OCI-LY1 (cell line): ENCODE measurements around the gene TET1.

Experiments used
- EZH2 ChIP-seq: fragments of 200-600 bp; sonication (generic), shearing (Covaris generic); IDR thresholded peaks from 2 replicates; pipeline ENCODE4 v1.8.0; 2017; ENCODE audit warnings: borderline replicate concordance, mixed run types, mild to moderate bottlenecking, antibody characterized with exemption, low read length, moderate library complexity, mixed read lengths
- TF ChIP-seq, protein P1 (sequence below): fragments of 200-600 bp; sonication (generic), shearing (Covaris generic); IDR thresholded peaks from 2 replicates; pipeline ENCODE4 v1.5.1; 2017; ENCODE audit warnings: mild to moderate bottlenecking, antibody characterized with exemption, low read length, moderate library complexity, mixed read lengths

DNA sequence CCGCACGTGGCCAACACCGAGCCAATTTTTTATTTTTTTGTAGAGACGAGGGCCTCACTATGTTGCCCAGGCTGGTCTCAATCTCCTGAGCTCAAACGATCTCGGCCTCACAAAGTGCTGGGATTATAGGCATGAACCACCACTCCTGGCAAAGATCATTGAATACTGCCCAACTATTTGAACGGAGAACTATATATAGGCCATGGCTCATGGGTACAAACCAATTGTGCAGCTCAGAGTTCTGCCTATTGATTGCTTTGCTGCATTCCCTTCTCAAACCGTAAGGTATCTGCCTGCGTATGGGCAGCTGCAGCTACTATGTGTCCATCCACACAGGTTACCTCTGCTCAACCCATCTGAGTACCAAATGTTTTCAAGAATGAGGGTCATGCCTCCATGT lies 23.2 kb upstream of the TET1 start:
- TF ChIP-seq, protein P1, sequence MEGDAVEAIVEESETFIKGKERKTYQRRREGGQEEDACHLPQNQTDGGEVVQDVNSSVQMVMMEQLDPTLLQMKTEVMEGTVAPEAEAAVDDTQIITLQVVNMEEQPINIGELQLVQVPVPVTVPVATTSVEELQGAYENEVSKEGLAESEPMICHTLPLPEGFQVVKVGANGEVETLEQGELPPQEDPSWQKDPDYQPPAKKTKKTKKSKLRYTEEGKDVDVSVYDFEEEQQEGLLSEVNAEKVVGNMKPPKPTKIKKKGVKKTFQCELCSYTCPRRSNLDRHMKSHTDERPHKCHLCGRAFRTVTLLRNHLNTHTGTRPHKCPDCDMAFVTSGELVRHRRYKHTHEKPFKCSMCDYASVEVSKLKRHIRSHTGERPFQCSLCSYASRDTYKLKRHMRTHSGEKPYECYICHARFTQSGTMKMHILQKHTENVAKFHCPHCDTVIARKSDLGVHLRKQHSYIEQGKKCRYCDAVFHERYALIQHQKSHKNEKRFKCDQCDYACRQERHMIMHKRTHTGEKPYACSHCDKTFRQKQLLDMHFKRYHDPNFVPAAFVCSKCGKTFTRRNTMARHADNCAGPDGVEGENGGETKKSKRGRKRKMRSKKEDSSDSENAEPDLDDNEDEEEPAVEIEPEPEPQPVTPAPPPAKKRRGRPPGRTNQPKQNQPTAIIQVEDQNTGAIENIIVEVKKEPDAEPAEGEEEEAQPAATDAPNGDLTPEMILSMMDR = no peak
- TF ChIP-seq EZH2 = no peak
